Thoracic aorta (tissue), 2 donors: ENCODE measurements around the gene METTL26. TPM values are rescaled to one million over a fixed set of nuclear protein-coding genes. Genes with fewer than 3 reads are reported as not detected.

ENCODE experiments used
- ATAC-seq: fragments of 150-250 bp; one replicate; pipeline ENCODE4 v1.8.0; 2017; ENCODE audit warnings: low read depth; ENCODE audit not compliant: insufficient number of reproducible peaks, low FRiP score
- DNase-seq: peaks from one replicate; pipeline ENCODE4 v3.0.0-alpha.2; 2020; ENCODE audit warnings: low spot score
- H3K27ac ChIP-seq, 2 donors: fragments of 200-600 bp; sonication (generic); 1 replicate in 1 of 2; 2 replicates in 1 of 2; pipeline ENCODE4 v1.5.1; 2016; ENCODE audit warnings: mild to moderate bottlenecking in 2 of 2, moderate library complexity in 2 of 2
- H3K27me3 ChIP-seq: fragments of 200-600 bp; sonication (generic); replicated peaks from 2 replicates; pipeline ENCODE4 v1.6.0; 2016; ENCODE audit warnings: mild to moderate bottlenecking; ENCODE audit not compliant: insufficient read depth
- H3K36me3 ChIP-seq: fragments of 200-600 bp; sonication (generic); one replicate; pipeline ENCODE4 v1.5.1; 2016
- H3K4me1 ChIP-seq, 2 donors: fragments of 200-600 bp; sonication (generic); 1 replicate in 1 of 2; 2 replicates in 1 of 2; pipeline versions ENCODE4 v1.5.1 to v1.6.0; 2016; ENCODE audit warnings: low read depth in 2 of 2, mild to moderate bottlenecking in 1 of 2; ENCODE audit not compliant: control insufficient read depth in 1 of 2
- H3K4me3 ChIP-seq: fragments of 200-600 bp; sonication (generic); 2 replicates; pipeline ENCODE4 v1.5.1; 2016; ENCODE audit warnings: mild to moderate bottlenecking
- H3K9me3 ChIP-seq: fragments of 200-600 bp; sonication (generic); 2 replicates; pipeline ENCODE4 v1.5.1; 2016
- CTCF ChIP-seq: fragments of 200-600 bp; sonication (generic); IDR thresholded peaks from one replicate; pipeline ENCODE4 v1.5.1; 2019; ENCODE audit warnings: antibody characterized with exemption
- total RNA-seq, 2 donors: library from RNA; depleted of rRNA; stranded (reverse); fragments of >200 nt; gene quantifications; one replicate each; pipeline versions ENCODE4 v1.1.0 to v1.2.3, GENCODE V29; 2016

METTL26 gene
- total RNA-seq, 2 donors from 2014 or later = 83.4 to 217 TPM

- no peak for TF ChIP-seq CTCF
- Histone ChIP-seq H3K4me3 (peak overlapping the region; percentile 87), H3K36me3 (peaks cover 25% of the 10 kb centered on the region), H3K9me3 (no peaks in the 10 kb centered on the region), H3K4me1 (peaks cover 33 to 50% of the 10 kb centered on the region in 2 donors), H3K27ac (no peak overlapping the region), H3K27me3 (no peaks in the 10 kb centered on the region)
- DNase-seq (no peak), ATAC-seq (no peak)
These were observed 46.6 kb upstream of the METTL26 start for GRCh38 chr16:682493-683395.

DNA sequence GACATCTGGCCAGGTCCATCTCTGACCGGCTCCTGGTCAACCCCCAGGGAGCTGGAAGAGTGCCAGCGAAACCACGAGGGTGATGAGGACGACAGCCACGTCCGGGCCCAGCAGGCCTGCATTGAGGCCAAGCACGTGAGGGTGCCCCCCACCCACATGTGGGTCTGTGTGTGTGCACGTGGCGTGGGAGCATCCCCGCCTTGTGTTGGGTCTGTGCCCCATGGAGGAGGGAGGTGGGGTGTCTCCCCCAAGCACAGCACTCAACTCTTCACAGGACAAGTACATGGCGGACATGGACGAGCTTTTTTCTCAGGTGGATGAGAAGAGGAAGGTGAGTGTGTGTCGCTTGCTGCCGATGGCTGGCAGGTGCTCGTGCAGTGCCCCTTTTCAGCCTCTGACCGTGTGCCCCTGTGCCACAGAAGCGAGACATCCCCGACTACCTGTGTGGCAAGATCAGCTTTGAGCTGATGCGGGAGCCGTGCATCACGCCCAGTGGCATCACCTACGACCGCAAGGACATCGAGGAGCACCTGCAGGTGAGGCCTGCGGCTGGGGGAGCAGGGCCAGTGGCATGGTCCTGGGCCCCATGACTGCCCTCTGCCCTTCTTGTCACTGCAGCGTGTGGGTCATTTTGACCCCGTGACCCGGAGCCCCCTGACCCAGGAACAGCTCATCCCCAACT lies 45.8 kb upstream of the METTL26 start:
- Histone ChIP-seq H3K4me1 (peaks cover 33 to 50% of the 10 kb centered on the region in 2 donors), H3K27ac (no peak overlapping the region), H3K4me3 (peak overlapping the region; percentile 83), H3K36me3 (peaks cover 24% of the 10 kb centered on the region), H3K27me3 (no peaks in the 10 kb centered on the region), H3K9me3 (no peaks in the 10 kb centered on the region)
- ATAC-seq (no peak), DNase-seq (no peak)
- no peak for TF ChIP-seq CTCF

DNA sequence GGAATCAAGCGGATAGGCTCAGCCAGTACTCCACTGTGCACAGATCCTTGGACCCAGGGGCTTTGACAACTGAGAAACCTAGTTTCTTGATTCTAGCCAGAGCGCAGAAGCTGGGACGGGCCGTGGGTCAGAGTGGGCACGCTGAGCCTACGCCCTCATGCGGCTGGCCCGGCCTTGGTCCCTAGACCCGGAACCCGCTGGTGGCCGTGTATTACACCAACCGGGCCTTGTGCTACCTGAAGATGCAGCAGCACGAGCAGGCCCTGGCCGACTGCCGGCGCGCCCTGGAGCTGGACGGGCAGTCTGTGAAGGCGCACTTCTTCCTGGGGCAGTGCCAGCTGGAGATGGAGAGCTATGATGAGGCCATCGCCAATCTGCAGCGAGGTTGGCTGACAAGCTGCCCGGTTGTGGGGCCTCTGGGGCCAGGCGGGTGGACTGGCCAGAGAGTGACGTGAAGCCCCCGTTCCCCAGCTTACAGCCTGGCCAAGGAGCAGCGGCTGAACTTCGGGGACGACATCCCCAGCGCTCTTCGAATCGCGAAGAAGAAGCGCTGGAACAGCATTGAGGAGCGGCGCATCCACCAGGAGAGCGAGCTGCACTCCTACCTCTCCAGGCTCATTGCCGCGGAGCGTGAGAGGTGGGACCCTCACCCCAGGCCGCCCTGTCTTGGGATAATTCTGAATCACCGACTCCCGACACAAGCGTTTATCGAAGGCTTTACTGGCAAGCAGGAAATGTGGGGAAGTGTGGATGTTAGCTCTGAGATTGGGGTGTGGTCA lies 45.1 kb upstream of the METTL26 start:
- Histone ChIP-seq H3K9me3 (no peaks in the 10 kb centered on the region), H3K27ac (peak overlapping the region; percentile 82 to 95), H3K4me1 (peaks cover 33 to 52% of the 10 kb centered on the region in 2 donors), H3K4me3 (peak overlapping the region; percentile 83), H3K27me3 (no peaks in the 10 kb centered on the region), H3K36me3 (peaks cover 19% of the 10 kb centered on the region)
- no peak for TF ChIP-seq CTCF
- no peak for ATAC-seq
- DNase-seq = no peak

DNA sequence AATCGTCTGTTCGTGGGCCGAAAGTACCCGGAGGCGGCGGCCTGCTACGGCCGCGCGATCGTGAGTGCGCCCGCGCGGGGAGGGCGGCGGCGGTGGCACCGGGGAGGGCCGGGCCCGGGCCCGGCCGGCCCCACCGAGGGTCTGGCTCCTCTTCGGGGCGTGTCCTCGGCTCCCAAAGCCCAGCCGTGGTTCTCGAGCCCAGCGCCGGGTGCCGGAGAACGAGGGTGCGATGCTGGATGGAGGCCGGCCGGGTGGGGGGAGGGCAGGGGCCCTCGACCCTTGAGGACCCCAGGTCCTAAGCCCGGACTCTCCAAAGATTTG lies 44.5 kb upstream of the METTL26 start:
- peak overlapping the region; percentile 83 for H3K4me3 ChIP-seq
- peak overlapping the region; percentile 82 to 95 for H3K27ac ChIP-seq
- H3K9me3 ChIP-seq = no peaks in the 10 kb centered on the region
- no peak for DNase-seq
- peaks cover 33 to 56% of the 10 kb centered on the region in 2 donors for H3K4me1 ChIP-seq
- peaks cover 19% of the 10 kb centered on the region for H3K36me3 ChIP-seq
- ATAC-seq = no peak
- TF ChIP-seq CTCF = no peak
- no peaks in the 10 kb centered on the region for H3K27me3 ChIP-seq
